Mucosa of rectum (tissue), 2 donors: Measurements from ENCODE around the gene PPEF2.
"Not testable (repeated sequence)": the region's sequence is repeated elsewhere in the genome, so short reads cannot be mapped to it uniquely, and the experiment has no call there.

Source experiments
- H3K27ac ChIP-seq, 2 donors: one replicate each; pipeline ENCODE4 v1.7.0; 2013; ENCODE audit warnings: inconsistent platforms in 2 of 2, low read depth in 2 of 2, low read length in 2 of 2
- H3K27me3 ChIP-seq, 2 donors: one replicate each; pipeline ENCODE4 v1.7.0; 2013; ENCODE audit warnings: low read length in 2 of 2; ENCODE audit not compliant: control insufficient read depth in 2 of 2, insufficient read depth in 2 of 2
- H3K36me3 ChIP-seq, 2 donors: one replicate each; pipeline ENCODE4 v1.7.0; 2013; ENCODE audit warnings: low read length in 2 of 2; ENCODE audit not compliant: control insufficient read depth in 2 of 2, insufficient read depth in 2 of 2
- H3K4me1 ChIP-seq, 2 donors: one replicate each; pipeline ENCODE4 v1.7.0; 2013; ENCODE audit warnings: low read length in 2 of 2, mild to moderate bottlenecking in 1 of 2; ENCODE audit not compliant: control insufficient read depth in 2 of 2, insufficient read depth in 2 of 2
- H3K4me3 ChIP-seq, 2 donors: one replicate each; pipeline ENCODE4 v1.7.0; 2013; ENCODE audit warnings: low read length in 2 of 2
- H3K9ac ChIP-seq, 2 donors: one replicate each; pipeline ENCODE4 v1.7.0; 2013; ENCODE audit warnings: low read length in 2 of 2, low read depth in 1 of 2, mild to moderate bottlenecking in 1 of 2
- H3K9me3 ChIP-seq, 2 donors: one replicate each; pipeline ENCODE4 v1.7.0; 2013; ENCODE audit warnings: low read length in 2 of 2; ENCODE audit not compliant: control insufficient read depth in 2 of 2
- donor health status: healthy.
- donor health status: Normal muscosa, but diverticular disease.

Gene PPEF2

DNA sequence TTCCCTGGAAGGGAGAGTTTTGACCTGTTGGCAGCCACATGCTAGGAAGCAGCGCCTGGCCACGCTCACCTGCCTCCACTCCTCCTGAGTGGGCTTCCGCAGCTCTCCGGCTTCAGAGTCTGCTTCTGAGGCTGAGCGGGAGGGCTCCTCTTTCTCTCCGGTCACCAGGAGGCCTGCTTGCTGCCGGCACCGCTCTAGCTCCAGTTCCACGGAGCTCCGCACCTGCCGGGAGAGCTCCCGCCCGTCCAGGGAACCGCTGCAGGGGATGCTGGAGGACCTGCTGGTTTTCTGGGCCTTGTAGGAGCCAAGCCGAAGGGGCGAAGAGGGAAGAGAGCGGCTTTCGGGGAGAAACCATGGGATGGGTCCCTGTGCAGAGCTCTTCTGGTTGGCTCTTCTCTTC lies 26.0 kb downstream of the PPEF2 start:
- no peak overlapping the region for H3K4me3 ChIP-seq
- no peaks in the 10 kb centered on the region for H3K27me3 ChIP-seq
- no peaks in the 10 kb centered on the region for H3K36me3 ChIP-seq

DNA sequence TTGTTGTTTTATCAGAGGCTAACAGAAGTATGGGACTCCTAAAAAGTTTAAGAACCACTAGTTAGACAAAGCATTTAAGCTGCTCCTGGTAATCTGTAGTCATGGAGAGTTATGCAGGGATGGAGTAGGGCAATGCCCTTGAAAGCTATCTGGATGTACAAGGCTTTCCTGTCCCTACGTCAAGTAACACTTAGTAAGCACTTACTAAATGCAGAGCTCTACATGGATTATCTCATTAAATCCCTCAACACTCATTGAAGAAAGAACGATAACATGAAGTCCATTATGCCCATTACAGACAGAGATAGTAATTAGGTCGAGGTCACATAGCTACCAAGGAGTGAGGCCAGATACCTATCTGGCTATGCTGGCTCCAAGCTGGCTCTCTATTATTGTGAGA lies 33.2 kb downstream of the PPEF2 start:
- H3K4me3 ChIP-seq: no peak overlapping the region
- no peaks in the 10 kb centered on the region for H3K27me3 ChIP-seq
- no peak overlapping the region for H3K9ac ChIP-seq

More for the DNA sequence above, 26.0 kb downstream of the PPEF2 start:
- H3K9ac ChIP-seq: no peak overlapping the region
- H3K4me1 ChIP-seq: no peaks in the 10 kb centered on the region
- no peak overlapping the region for H3K27ac ChIP-seq
- no peaks in the 10 kb centered on the region for H3K9me3 ChIP-seq

DNA sequence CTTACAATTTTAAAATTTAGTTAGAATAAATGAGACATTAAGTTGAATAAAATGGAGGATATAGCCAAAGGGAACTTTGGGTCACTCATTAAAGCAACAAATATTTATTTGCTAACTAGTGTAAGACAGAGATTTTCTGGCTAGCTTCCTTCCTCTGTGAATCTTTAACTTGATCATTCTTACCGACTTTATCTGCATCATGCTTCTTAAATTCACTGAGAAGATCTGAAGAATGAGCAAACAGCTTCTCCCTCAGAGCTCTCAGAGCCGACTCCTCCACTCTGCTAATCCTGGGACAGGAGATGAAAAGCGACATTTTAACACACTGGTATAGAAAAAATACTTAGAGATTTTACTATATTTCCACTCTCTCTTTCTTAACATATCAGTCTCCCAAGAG lies 35.1 kb downstream of the PPEF2 start:
- no peak overlapping the region for H3K4me3 ChIP-seq
- H3K9me3 ChIP-seq: no peaks in the 10 kb centered on the region
- no peaks in the 10 kb centered on the region for H3K36me3 ChIP-seq
- no peaks in the 10 kb centered on the region for H3K27me3 ChIP-seq
- H3K4me1 ChIP-seq: no peaks in the 10 kb centered on the region
- H3K9ac ChIP-seq: no peak overlapping the region
- H3K27ac ChIP-seq: no peak overlapping the region

More for the DNA sequence above, 33.2 kb downstream of the PPEF2 start:
- Histone ChIP-seq H3K4me1 (no peaks in the 10 kb centered on the region), H3K9me3 (no peaks in the 10 kb centered on the region), H3K27ac (no peak overlapping the region), H3K36me3 (no peaks in the 10 kb centered on the region)

DNA sequence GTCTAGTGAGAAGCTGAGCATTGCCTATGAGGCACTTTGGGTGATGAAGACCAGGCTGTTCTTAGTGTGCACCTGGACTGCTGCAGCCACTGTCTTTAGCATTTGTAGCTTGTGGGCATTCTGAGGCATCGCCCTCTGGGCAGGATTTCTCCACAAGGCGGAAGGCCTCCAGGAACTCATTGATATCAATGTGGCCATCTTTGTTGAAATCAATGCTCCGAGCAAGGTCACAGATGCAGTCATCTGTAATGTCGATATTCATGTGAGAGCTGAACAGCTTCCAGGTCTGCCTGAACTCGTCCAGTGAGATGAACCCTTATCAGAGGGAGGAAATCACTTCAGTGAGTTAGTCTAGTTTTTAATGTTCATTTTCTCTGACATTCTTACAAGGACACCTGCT lies 41.6 kb downstream of the PPEF2 start:
- Histone ChIP-seq H3K4me3 (no peak overlapping the region), H3K9me3 (no peaks in the 10 kb centered on the region), H3K27me3 (no peaks in the 10 kb centered on the region), H3K36me3 (no peaks in the 10 kb centered on the region), H3K9ac (no peak overlapping the region), H3K4me1 (no peaks in the 10 kb centered on the region), H3K27ac (no peak overlapping the region)

DNA sequence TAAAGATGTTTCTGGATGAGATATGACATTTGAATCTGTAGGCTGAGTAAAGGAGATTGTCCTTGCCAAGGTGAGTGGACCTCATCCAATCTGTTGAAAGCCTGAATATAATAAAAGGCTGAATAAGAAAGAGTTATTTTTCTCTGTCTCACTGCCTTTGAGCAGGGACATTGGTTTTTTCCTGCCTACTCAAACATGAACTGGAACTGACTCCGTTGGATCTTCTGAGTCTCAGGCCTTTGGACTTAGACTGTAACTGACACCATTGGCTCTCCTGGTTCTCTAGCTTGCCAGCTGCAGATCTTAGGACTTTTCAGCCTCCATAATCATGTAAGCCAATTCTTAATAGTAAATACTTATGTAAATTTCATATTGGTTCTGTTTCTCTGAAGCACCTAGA lies 43.5 kb downstream of the PPEF2 start:
- Histone ChIP-seq H3K36me3 (no peaks in the 10 kb centered on the region), H3K9me3 (no peaks in the 10 kb centered on the region), H3K4me1 (no peaks in the 10 kb centered on the region), H3K9ac (no peak overlapping the region), H3K4me3 (no peak overlapping the region), H3K27me3 (no peaks in the 10 kb centered on the region), H3K27ac (no peak overlapping the region)

DNA sequence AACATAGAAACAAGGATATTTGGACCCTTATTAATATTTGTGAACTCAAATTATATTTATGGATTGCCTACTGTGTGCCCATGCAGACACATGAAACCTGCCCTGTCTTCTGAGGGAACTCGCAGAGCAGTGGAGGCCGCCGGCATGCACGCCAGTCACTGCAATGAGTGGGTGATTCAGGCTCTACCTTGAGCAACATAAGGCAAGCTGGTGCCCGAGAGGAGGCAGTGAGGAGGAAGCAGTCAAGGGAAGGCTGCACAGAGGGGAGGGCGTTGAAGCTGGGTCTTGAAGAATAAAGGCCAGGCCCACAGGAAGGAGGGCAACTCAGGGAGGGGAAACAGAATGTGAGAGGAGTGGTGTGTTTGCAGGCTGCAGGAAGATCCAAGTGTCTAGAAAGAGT lies 52.8 kb downstream of the PPEF2 start:
- no peak overlapping the region for H3K4me3 ChIP-seq
- H3K36me3 ChIP-seq: no peaks in the 10 kb centered on the region
- H3K9ac ChIP-seq: no peak overlapping the region
- no peaks in the 10 kb centered on the region for H3K27me3 ChIP-seq
- no peak overlapping the region for H3K27ac ChIP-seq
- no peaks in the 10 kb centered on the region for H3K9me3 ChIP-seq
- no peaks in the 10 kb centered on the region for H3K4me1 ChIP-seq

DNA sequence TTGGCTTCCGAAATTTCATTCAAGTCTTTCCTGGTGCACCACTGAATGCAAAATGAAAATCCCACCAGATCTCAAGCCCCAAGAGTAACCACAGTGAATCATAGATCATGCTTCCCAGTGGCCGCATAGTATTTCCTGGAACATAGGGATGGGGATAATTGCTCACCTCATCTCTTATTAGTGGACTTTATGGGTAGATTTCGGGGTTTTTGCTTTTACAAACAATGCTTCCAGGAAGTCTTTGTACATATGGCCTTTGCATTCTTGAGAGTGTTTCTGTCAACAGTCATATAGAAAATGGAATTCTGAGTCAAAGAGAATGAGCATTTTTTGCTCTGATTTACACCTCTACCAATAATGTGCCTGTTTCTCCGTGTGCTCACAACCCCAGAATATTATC lies 53.4 kb downstream of the PPEF2 start:
- Histone ChIP-seq H3K4me3 (no peak overlapping the region), H3K27me3 (no peaks in the 10 kb centered on the region), H3K27ac (no peak overlapping the region), H3K9ac (no peak overlapping the region), H3K36me3 (no peaks in the 10 kb centered on the region), H3K4me1 (no peaks in the 10 kb centered on the region), H3K9me3 (no peaks in the 10 kb centered on the region)

DNA sequence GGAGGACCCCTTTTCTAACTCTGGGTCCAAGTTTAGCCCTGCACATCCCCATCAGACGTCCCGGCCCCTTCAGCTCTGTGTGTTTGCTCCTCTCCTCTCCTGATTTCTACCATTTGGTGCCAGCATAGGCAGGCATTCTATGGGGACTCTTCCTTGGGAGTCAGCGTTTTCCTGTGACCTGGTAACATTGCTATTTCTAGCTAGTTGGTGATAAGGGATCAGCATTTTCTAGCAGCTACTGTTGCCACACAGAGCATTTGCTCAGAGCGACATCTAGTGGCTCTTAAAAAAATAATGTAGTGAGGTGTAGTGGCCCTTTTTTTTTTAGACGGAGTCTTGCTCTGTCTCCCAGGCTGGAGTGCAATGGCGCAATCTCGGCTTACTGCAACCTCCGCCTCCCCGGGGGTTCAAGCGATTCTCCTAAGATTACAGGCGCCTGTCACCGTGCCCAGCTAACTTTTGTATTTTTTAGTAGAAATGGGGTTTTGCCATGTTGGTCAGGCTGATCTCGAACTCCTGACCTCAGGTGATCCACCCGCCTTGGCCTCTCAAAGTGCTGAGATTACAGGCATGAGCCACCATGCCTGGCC lies 54.0 kb downstream of the PPEF2 start:
- not testable (repeated sequence) for H3K4me1 ChIP-seq, H3K9me3 ChIP-seq, H3K36me3 ChIP-seq, H3K27me3 ChIP-seq, H3K27ac ChIP-seq, H3K4me3 ChIP-seq, H3K9ac ChIP-seq

DNA sequence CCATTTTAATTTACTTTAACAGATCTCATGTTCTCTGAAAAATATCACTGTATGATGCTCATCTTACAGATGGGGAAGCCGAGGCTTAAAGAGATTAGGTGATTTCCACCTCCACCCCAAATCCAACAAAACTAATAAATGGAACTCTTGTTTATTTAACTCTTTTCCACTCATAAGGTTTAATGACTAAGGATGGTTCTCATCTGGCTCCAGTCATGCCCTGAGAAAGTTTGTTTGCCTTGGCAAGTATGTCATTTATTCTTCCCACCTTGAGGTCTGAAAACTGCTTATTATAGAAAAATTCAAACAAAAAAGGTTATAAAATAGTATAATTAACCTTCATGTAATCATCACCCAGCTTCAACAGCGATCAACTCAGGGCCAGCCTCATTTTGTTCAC lies 56.3 kb downstream of the PPEF2 start:
- Histone ChIP-seq H3K27me3 (no peaks in the 10 kb centered on the region), H3K36me3 (no peaks in the 10 kb centered on the region), H3K9me3 (no peaks in the 10 kb centered on the region), H3K27ac (no peak overlapping the region), H3K4me3 (no peak overlapping the region), H3K9ac (no peak overlapping the region), H3K4me1 (no peaks in the 10 kb centered on the region)

DNA sequence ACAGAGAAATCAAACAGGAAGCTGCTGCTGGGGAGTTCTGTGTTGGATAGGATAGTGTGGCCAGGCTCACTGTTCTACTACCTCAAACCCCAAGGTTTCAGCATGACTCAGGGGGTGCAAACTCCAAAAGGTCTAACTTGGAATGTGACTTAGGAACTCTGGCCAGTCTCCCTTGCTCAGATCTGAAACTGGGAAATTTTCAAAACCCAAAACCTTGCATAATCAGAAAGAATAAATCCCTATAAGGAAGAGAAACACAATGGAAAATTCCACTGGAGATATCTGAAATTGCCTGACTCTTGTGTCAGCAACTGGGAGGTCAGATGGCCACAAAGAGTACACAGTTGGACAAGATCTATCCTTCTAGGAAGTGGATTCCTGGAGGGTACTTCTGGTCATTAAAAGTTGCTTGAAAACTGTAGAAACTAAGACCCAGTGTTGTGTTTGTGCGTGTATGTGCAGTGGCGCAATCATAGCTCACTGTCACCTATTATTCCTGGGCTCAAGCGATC lies 58.0 kb downstream of the PPEF2 start:
- no peaks in the 10 kb centered on the region for H3K27me3 ChIP-seq
- no peaks in the 10 kb centered on the region for H3K9me3 ChIP-seq
- no peak overlapping the region for H3K4me3 ChIP-seq
- no peaks in the 10 kb centered on the region for H3K4me1 ChIP-seq
- H3K9ac ChIP-seq: no peak overlapping the region
- no peaks in the 10 kb centered on the region for H3K36me3 ChIP-seq
- no peak overlapping the region for H3K27ac ChIP-seq

DNA sequence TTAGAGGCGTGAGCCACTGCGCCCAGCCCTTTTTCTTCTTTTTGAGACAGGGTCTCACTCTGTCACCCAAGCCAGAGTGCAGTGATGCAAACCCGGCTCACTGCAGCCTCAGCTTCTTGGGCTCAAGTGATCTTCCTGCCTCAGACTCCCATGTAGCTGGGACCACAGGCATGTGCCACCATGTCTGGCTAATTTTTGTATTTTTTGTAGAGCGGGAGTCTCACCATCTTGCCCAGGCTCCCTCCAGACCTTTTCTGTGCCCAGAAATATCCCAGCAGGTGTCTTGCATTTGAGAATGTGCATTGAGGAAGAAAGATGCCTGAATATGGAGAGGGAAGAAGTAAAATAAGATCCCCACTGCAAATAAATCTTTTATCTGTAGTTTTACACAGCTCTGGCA lies 58.7 kb downstream of the PPEF2 start:
- Histone ChIP-seq H3K27me3 (no peaks in the 10 kb centered on the region), H3K36me3 (no peaks in the 10 kb centered on the region), H3K9me3 (no peaks in the 10 kb centered on the region), H3K9ac (no peak overlapping the region), H3K4me1 (no peaks in the 10 kb centered on the region), H3K27ac (no peak overlapping the region), H3K4me3 (no peak overlapping the region)
